Panc1 (cell line): ENCODE measurements around the gene CORO2A.

Experiments
- CTCF ChIP-seq: fragments of 450-650 bp; IDR thresholded peaks from 2 replicates; pipeline ENCODE4 v1.5.1; 2017; ENCODE audit warnings: mild to moderate bottlenecking
- POLR2AphosphoS5 ChIP-seq: IDR thresholded peaks from 2 replicates; pipeline ENCODE4 v1.6.1; 2012; ENCODE audit warnings: mild to moderate bottlenecking, low read depth, low read length, moderate library complexity
- REST ChIP-seq, 2 experiments: IDR thresholded peaks; 2 replicates each; pipeline ENCODE4 v1.6.1; 2011 to 2012; ENCODE audit warnings: low read depth in 2 of 2, control low read depth in 1 of 2, low read length in 1 of 2, mild to moderate bottlenecking in 1 of 2, moderate library complexity in 1 of 2; ENCODE audit not compliant: insufficient read depth in 1 of 2
- SIN3A ChIP-seq: IDR thresholded peaks from 2 replicates; pipeline ENCODE4 v1.6.1; 2012; ENCODE audit warnings: low read depth, mild to moderate bottlenecking, low read length, moderate library complexity, borderline replicate concordance; ENCODE audit not compliant: insufficient read depth

DNA sequence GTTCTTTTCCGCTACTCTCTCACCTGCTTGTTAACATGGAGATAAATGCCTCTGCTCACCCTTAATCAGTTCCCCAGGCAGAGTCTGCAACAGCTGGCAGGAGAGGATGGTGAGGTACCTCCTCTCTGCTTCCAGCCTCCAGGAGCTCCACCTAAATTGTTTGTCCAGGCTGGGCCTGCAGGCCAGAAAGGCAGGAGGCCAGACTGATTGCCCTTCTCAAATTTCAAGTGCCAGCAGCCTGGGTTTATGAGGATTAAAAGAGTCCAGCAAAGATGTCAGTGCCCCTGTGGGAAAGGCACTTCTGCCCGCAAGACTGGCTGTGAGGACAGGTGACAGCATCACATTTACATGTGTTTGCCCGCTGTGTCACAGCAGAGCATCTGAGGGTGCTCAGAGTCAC, 19.8 kb downstream of the CORO2A start:
- TF ChIP-seq CTCF (no peak), POLR2AphosphoS5 (no peak), SIN3A (no peak), REST (IDR thresholded peaks at IDR 0.05; ENCODE audit: insufficient read depth in 1 of 2, low read depth in 2 of 2, low read length in 1 of 2) (no peak)
